A549 (cell line): ENCODE results near the gene NR1D1.

Experiments used
- CBX8 ChIP-seq: fragments of 200-600 bp; sonication (generic); IDR thresholded peaks from 2 replicates; pipeline ENCODE4 v1.6.1; 2016
- CTCF ChIP-seq: fragments of >200 bp; sonication (Bioruptor Twin); formaldehyde crosslinking; IDR thresholded peaks from 3 replicates; pipeline ENCODE4 v1.5.1; 2016
- HDAC2 ChIP-seq: fragments of 200-600 bp; sonication (generic); IDR thresholded peaks from 2 replicates; pipeline ENCODE4 v1.6.1; 2016
- HOXB5 ChIP-seq: fragments of 250-450 bp; sonication (Bioruptor Pico); IDR thresholded peaks from 2 replicates; pipeline ENCODE4 v1.5.0; 2020; ENCODE audit warnings: mild to moderate bottlenecking, moderate library complexity
- MAFK ChIP-seq: fragments of 450-650 bp; IDR thresholded peaks from 2 replicates; pipeline ENCODE4 v1.6.1; 2014; ENCODE audit not compliant: partially characterized antibody
- MAZ ChIP-seq: fragments of 150-350 bp; IDR thresholded peaks from 2 replicates; pipeline ENCODE4 v1.6.1; 2014; ENCODE audit warnings: antibody characterized with exemption, low read depth, low read length, borderline replicate concordance
- POLR2A ChIP-seq: IDR thresholded peaks from 2 replicates; pipeline ENCODE4 v1.6.1; 2012; ENCODE audit warnings: mild to moderate bottlenecking, low read length
- SMC3 ChIP-seq: fragments of >200 bp; sonication (Bioruptor Twin); formaldehyde crosslinking; IDR thresholded peaks from 3 replicates; pipeline ENCODE4 v1.6.1; 2018; ENCODE audit warnings: inconsistent platforms
- USF2 ChIP-seq: fragments of 450-650 bp; IDR thresholded peaks from 2 replicates; pipeline ENCODE4 v1.6.1; 2014; ENCODE audit warnings: antibody characterized with exemption

DNA sequence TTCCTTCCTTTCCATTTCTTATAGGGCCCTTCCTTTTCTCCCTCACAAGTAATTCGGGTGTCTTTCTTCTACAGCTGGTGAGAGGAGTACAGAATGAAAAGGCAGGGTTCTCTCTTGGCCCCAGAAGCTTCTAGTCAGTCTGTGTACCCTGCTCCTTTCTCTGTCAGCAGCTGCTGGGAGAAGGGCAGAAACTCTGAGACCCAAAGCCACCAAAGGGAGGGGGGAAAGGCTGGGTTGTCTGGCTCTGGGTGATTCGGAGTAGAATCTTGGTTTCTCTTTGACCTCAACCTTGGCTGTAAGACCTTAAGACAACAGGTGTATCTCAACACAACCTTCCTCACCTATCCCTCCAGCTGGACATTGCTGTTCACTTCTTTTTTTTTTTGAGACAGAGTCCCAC, 3.3 kb upstream of the NR1D1 start:
- TF ChIP-seq HOXB5 (no peak), POLR2A (no peak), MAZ (no peak), CBX8 (no peak), MAFK (no peak), HDAC2 (no peak), CTCF (no peak), USF2 (no peak), SMC3 (no peak)
